Neuronal stem cell (in vitro differentiated cells): ENCODE data around the gene SYCP1.
"Not testable (repeated sequence)": the region's sequence is repeated elsewhere in the genome, so short reads cannot be mapped to it uniquely, and the experiment has no call there.

Source experiments
- DNase-seq: peaks from one replicate; pipeline ENCODE4 v3.0.0-alpha.2; 2013; ENCODE audit warnings: low spot score
- H2AFZ ChIP-seq: one replicate; pipeline ENCODE4 v1.6.1; 2013; ENCODE audit warnings: mild to moderate bottlenecking, low read length, inconsistent platforms
- H2AK5ac ChIP-seq: 2 replicates; pipeline ENCODE4 v1.6.1; 2013; ENCODE audit warnings: low read depth, mild to moderate bottlenecking, inconsistent platforms, low read length, moderate library complexity, mixed read lengths
- H2BK120ac ChIP-seq: 2 replicates; pipeline ENCODE4 v1.6.1; 2013; ENCODE audit warnings: low read depth, mild to moderate bottlenecking, inconsistent platforms, low read length, moderate library complexity, mixed read lengths
- H2BK12ac ChIP-seq: one replicate; pipeline ENCODE4 v1.6.1; 2013; ENCODE audit warnings: low read length, inconsistent platforms
- H2BK15ac ChIP-seq: 2 replicates; pipeline ENCODE4 v1.6.1; 2013; ENCODE audit warnings: mild to moderate bottlenecking, low read length, inconsistent platforms, mixed read lengths
- H2BK5ac ChIP-seq: one replicate; pipeline ENCODE4 v1.6.1; 2013; ENCODE audit warnings: inconsistent platforms, mild to moderate bottlenecking, low read length, moderate library complexity
- H3K14ac ChIP-seq: one replicate; pipeline ENCODE4 v1.6.1; 2013; ENCODE audit warnings: low read length, inconsistent platforms
- H3K18ac ChIP-seq: 2 replicates; pipeline ENCODE4 v1.6.1; 2013; ENCODE audit warnings: low read length, inconsistent platforms
- H3K23ac ChIP-seq: 2 replicates; pipeline ENCODE4 v1.6.1; 2013; ENCODE audit warnings: low read depth, mild to moderate bottlenecking, mixed read lengths, low read length, inconsistent platforms; ENCODE audit not compliant: poor library complexity
- H3K27ac ChIP-seq: replicated peaks from 3 replicates; pipeline ENCODE4 v1.5.1; 2013; ENCODE audit warnings: low read length, inconsistent platforms
- H3K27me3 ChIP-seq, 3 experiments: 2 replicates each; pipeline ENCODE4 v1.6.1; 2013; ENCODE audit warnings: low read length in 3 of 3, mild to moderate bottlenecking in 2 of 3, inconsistent platforms in 1 of 3, low read depth in 1 of 3, mixed read lengths in 1 of 3, moderate library complexity in 1 of 3; ENCODE audit not compliant: control insufficient read depth in 3 of 3, insufficient read depth in 3 of 3
- H3K36me3 ChIP-seq, 2 donors: replicated peaks in 1 of 2; 2 replicates each; pipeline ENCODE4 v1.6.1; 2013; ENCODE audit warnings: low read length in 2 of 2; ENCODE audit not compliant: control insufficient read depth in 2 of 2, insufficient read depth in 2 of 2
- H3K4ac ChIP-seq: 2 replicates; pipeline ENCODE4 v1.6.1; 2013; ENCODE audit warnings: inconsistent platforms, mild to moderate bottlenecking, low read length, moderate library complexity
- H3K4me1 ChIP-seq, 2 donors: 1 replicate in 1 of 2; 2 replicates in 1 of 2; pipeline ENCODE4 v1.6.1; 2013; ENCODE audit warnings: low read length in 2 of 2, low read depth in 1 of 2; ENCODE audit not compliant: control insufficient read depth in 2 of 2, insufficient read depth in 1 of 2
- H3K4me2 ChIP-seq: one replicate; pipeline ENCODE4 v1.6.1; 2013; ENCODE audit warnings: mild to moderate bottlenecking, low read length, inconsistent platforms; ENCODE audit not compliant: insufficient read depth, poor library complexity, severe bottlenecking
- H3K4me3 ChIP-seq, 2 donors: 2 replicates each; pipeline ENCODE4 v1.5.1; 2013; ENCODE audit warnings: low read length in 2 of 2, mild to moderate bottlenecking in 2 of 2, inconsistent platforms in 1 of 2, moderate library complexity in 1 of 2
- H3K79me1 ChIP-seq: one replicate; pipeline ENCODE4 v1.6.1; 2013; ENCODE audit warnings: low read depth, mild to moderate bottlenecking, inconsistent platforms, low read length, moderate library complexity
- H3K9ac ChIP-seq: one replicate; pipeline ENCODE4 v1.6.1; 2013; ENCODE audit warnings: mild to moderate bottlenecking, low read depth, low read length, inconsistent platforms; ENCODE audit not compliant: poor library complexity
- H3K9me3 ChIP-seq, 2 donors: replicated peaks in 1 of 2; 2 replicates each; pipeline versions ENCODE3 to v1.6.1; 2013; ENCODE audit warnings: low read length in 2 of 2, mild to moderate bottlenecking in 2 of 2, inconsistent platforms in 1 of 2, low read depth in 1 of 2, mixed read lengths in 1 of 2, moderate library complexity in 1 of 2; ENCODE audit not compliant: control insufficient read depth in 2 of 2, insufficient read depth in 1 of 2
- H4K8ac ChIP-seq: one replicate; pipeline ENCODE4 v1.6.1; 2013; ENCODE audit warnings: low read depth, mild to moderate bottlenecking, inconsistent platforms, low read length, moderate library complexity
- H4K91ac ChIP-seq: one replicate; pipeline ENCODE4 v1.6.1; 2013; ENCODE audit warnings: low read length, low read depth, mild to moderate bottlenecking, inconsistent platforms; ENCODE audit not compliant: poor library complexity
- WGBS, 2 donors: extraction: QIAGEN DNeasy Blood & Tissue Kit; methylation state at CpG; one replicate each; pipeline ENCODE4 v1.1.7; 2013; ENCODE audit warnings: missing lambda C conversion rate in 2 of 2, mixed read lengths in 1 of 2; ENCODE audit not compliant: insufficient read length in 2 of 2, insufficient replicate concordance in 1 of 2; ENCODE audit errors: extremely low coverage in 2 of 2; 5-methylcytosine and 5-hydroxymethylcytosine counted together

The SYCP1 gene

DNA sequence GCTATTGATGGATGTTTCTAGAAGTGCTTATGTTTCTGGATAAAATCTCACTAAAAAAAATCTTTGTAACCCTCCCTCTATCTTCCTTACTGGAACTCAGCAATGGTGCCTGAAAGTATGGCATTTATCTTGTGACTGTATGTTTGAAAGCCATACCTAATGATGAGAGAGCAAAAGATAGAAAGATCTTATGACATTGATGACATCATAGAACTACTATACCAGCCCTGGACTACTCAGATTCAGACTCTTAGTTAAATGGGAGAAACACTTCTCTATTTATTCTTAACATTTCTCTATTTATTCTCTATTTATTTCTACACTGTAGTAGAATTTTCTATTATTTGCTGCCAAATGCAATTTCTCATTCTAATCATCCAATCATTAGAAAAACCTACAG is 32.7 kb upstream of the SYCP1 start:
- Histone ChIP-seq H3K27me3 (no peaks in the 10 kb centered on the region), H2BK12ac (no peak overlapping the region), H3K9ac (no peak overlapping the region), H4K91ac (no peak overlapping the region), H2AFZ (no peak overlapping the region), H2AK5ac (no peak overlapping the region), H3K4ac (no peak overlapping the region), H3K14ac (no peak overlapping the region), H3K4me3 (no peak overlapping the region), H3K27ac (no peak overlapping the region), H3K4me1 (no peaks in the 10 kb centered on the region), H2BK15ac (no peak overlapping the region), H3K79me1 (no peaks in the 10 kb centered on the region), H2BK120ac (no peak overlapping the region), H3K23ac (no peak overlapping the region), H3K9me3 (no peaks in the 10 kb centered on the region), H3K4me2 (no peak overlapping the region), H2BK5ac (no peak overlapping the region), H4K8ac (no peak overlapping the region), H3K36me3 (no peaks in the 10 kb centered on the region), H3K18ac (no peak overlapping the region)
- no peak for DNase-seq

- Histone ChIP-seq H3K18ac (no peak overlapping the region), H3K14ac (no peak overlapping the region), H3K4ac (no peak overlapping the region), H3K9me3 (no peaks in the 10 kb centered on the region), H2BK15ac (no peak overlapping the region), H3K4me3 (no peak overlapping the region), H2AK5ac (no peak overlapping the region), H4K8ac (no peak overlapping the region), H3K36me3 (no peaks in the 10 kb centered on the region), H3K4me1 (no peaks in the 10 kb centered on the region), H2BK5ac (no peak overlapping the region), H2AFZ (no peak overlapping the region), H3K79me1 (no peaks in the 10 kb centered on the region), H3K23ac (no peak overlapping the region), H3K27me3 (no peaks in the 10 kb centered on the region), H2BK120ac (no peak overlapping the region), H2BK12ac (no peak overlapping the region), H4K91ac (no peak overlapping the region), H3K27ac (no peak overlapping the region), H3K4me2 (no peak overlapping the region), H3K9ac (no peak overlapping the region)
- WGBS, 2 donors: no CpG with 5 or more reads among the region's 5 CpGs
- DNase-seq: no peak
Observed at GRCh38 chr1:114828251-114828650, 26.4 kb upstream of the SYCP1 start.

- H3K27me3 ChIP-seq, H3K14ac ChIP-seq, H4K91ac ChIP-seq, H3K9me3 ChIP-seq, H3K27ac ChIP-seq, H3K79me1 ChIP-seq, H3K4me2 ChIP-seq, DNase-seq, H2BK120ac ChIP-seq, H2BK15ac ChIP-seq, H3K4me1 ChIP-seq, H3K4me3 ChIP-seq, H3K9ac ChIP-seq, H3K23ac ChIP-seq, H3K18ac ChIP-seq, H2AK5ac ChIP-seq, H3K4ac ChIP-seq, H2BK5ac ChIP-seq, H2AFZ ChIP-seq, H3K36me3 ChIP-seq, H2BK12ac ChIP-seq, H4K8ac ChIP-seq: not testable (repeated sequence)
- WGBS, 2 donors: no CpG with 5 or more reads among the region's 1 CpG
Observed at GRCh38 chr1:114830075-114830474, 24.6 kb upstream of the SYCP1 start.

DNA sequence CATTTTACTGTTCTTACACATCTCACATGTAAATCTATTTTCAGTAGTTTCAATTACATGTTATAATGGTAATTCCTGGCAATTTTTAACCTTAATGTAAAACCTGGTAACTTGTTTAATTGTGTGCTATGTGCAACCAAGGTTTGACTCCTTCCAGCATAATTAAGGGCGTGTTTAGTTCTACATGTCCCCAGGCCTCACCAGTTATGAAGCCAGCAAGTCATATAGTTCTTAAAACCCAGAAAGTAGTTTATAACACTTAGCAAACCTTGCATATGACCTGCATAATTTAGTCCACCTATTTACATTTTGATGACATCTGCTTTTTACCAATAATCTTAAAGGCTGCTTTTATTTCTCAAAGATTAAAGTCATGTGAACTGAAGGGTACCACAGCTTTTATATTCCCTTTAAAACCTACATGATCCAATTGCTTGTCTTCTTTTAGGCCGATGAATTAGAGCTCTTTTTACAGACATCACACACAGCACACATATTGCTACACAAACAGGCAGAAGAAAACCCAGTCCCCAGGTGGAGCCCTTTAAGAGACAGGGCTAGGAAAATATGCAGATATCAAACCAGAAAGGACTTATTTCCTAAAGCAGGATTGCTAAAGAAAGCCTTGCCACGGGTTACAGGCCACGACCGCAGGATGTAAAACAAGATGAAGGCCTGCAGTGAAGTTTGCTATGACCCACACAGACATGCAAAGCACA is 23.2 kb upstream of the SYCP1 start:
- no peak overlapping the region for H2AK5ac ChIP-seq
- no peak overlapping the region for H2BK15ac ChIP-seq
- H3K9me3 ChIP-seq: no peaks in the 10 kb centered on the region
- H3K4ac ChIP-seq: no peak overlapping the region
- no peaks in the 10 kb centered on the region for H3K36me3 ChIP-seq
- H3K14ac ChIP-seq: no peak overlapping the region
- H4K8ac ChIP-seq: no peak overlapping the region
- peak overlapping the region; percentile 11 for H2AFZ ChIP-seq
- H3K4me2 ChIP-seq: no peak overlapping the region
- no peak overlapping the region for H2BK12ac ChIP-seq
- no peaks in the 10 kb centered on the region for H3K4me1 ChIP-seq
- H4K91ac ChIP-seq: no peak overlapping the region
- no peak overlapping the region for H3K23ac ChIP-seq
- H3K9ac ChIP-seq: no peak overlapping the region
- peaks cover 0 to 2% (median 0%) of the 10 kb centered on the region in 3 experiments for H3K27me3 ChIP-seq
- H2BK5ac ChIP-seq: no peak overlapping the region
- no peaks in the 10 kb centered on the region for H3K79me1 ChIP-seq
- H2BK120ac ChIP-seq: no peak overlapping the region
- no peak overlapping the region for H3K18ac ChIP-seq
- no peak overlapping the region for H3K27ac ChIP-seq
- H3K4me3 ChIP-seq: no peak overlapping the region
- no peak for DNase-seq
- no CpG with 5 or more reads among the region's 5 CpGs for WGBS, 2 donors
